Measurements from ENCODE around the gene ZFYVE21.
A peak's percentile ranks its signal among the peaks of the same experiment; 100 is the strongest.

The ZFYVE21 gene

DNA sequence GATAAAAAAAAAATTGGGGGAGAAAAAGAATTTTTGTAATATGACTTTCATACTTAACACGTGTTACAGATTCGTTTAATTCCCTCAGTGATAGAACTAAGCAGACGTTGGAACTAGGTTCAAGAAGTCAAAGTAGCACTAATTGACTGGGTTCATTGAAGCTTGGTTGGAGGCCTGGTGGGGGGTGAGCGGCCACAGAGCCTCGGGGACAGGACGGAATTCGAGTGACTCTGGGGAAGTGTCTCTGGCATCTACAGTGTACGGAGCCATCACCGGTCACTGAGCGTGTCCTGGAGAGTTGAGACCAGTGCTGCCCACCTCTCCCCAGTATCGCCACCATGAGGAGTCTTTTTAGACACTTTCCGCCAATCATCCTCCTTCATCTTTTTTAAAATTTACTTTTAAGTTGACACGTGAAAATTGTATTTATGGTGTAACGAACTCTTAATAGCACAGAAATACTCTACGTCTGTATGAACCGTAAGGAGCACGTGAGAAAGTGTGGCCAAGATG is 1.3 kb downstream of the ZFYVE21 start:
- H3K9me2 ChIP-seq (replicated peaks; ENCODE audit: control insufficient read depth, low read length), result no peaks in the 10 kb centered on the region
- no peak for TF ChIP-seq EZH2phosphoT487 (IDR thresholded peaks at IDR 0.05; ENCODE audit: borderline replicate concordance, low read length)
- TF ChIP-seq, protein P1, sequence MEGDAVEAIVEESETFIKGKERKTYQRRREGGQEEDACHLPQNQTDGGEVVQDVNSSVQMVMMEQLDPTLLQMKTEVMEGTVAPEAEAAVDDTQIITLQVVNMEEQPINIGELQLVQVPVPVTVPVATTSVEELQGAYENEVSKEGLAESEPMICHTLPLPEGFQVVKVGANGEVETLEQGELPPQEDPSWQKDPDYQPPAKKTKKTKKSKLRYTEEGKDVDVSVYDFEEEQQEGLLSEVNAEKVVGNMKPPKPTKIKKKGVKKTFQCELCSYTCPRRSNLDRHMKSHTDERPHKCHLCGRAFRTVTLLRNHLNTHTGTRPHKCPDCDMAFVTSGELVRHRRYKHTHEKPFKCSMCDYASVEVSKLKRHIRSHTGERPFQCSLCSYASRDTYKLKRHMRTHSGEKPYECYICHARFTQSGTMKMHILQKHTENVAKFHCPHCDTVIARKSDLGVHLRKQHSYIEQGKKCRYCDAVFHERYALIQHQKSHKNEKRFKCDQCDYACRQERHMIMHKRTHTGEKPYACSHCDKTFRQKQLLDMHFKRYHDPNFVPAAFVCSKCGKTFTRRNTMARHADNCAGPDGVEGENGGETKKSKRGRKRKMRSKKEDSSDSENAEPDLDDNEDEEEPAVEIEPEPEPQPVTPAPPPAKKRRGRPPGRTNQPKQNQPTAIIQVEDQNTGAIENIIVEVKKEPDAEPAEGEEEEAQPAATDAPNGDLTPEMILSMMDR (IDR thresholded peaks at IDR 0.05; ENCODE audit: low read depth, low read length, poor library complexity, severe bottlenecking), result no peak
- no peaks in the 10 kb centered on the region for H3F3A ChIP-seq (ENCODE audit: control insufficient read depth, insufficient read depth)
- H3K4me2 ChIP-seq (ENCODE audit: low read length), result peak overlapping the region; percentile 85
- H3K79me2 ChIP-seq (ENCODE audit: control insufficient read depth, low read length), result peaks cover 87% of the 10 kb centered on the region
- H3K9me3 ChIP-seq (ENCODE audit: control insufficient read depth, insufficient read depth, low read length), result no peaks in the 10 kb centered on the region
- H3K4me3 ChIP-seq (ENCODE audit: low read length), result peak overlapping the region; percentile 74
- peaks cover 30% of the 10 kb centered on the region for H3K4me1 ChIP-seq (ENCODE audit: control insufficient read depth, low read length)
- no peaks in the 10 kb centered on the region for H3K27me3 ChIP-seq (ENCODE audit: control insufficient read depth, low read length)
- H3K36me3 ChIP-seq (ENCODE audit: control insufficient read depth, low read length), result peaks cover 29% of the 10 kb centered on the region
- no peak overlapping the region for H3K27ac ChIP-seq (ENCODE audit: low read depth, low read length)
- H4K20me1 ChIP-seq (ENCODE audit: control insufficient read depth, insufficient read depth, low read depth, low read length), result peaks cover 5% of the 10 kb centered on the region; the same call in 1 of the 2 replicates

DNA sequence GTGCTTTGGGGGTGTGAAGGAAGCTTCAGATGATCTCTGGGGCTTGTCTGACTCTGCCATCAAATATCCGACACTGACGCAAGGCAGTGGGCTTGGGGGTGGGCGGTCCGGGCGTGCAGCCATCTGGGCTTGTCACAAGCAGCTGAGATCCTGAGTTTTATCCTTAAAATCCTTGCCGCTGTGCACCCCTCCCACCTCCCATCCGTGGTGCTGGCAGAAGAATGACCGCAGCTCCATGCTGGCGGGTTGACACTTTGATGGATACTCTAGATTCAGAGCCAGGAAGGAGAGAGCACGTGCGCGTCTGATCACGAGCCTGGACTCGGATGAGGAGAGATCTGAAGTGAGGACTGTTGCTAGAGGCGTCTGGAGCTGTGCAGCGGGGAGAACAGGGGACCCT is 3.0 kb downstream of the ZFYVE21 start:
- Histone ChIP-seq H3F3A (ENCODE audit: control insufficient read depth, insufficient read depth) (no peaks in the 10 kb centered on the region), H3K79me2 (ENCODE audit: control insufficient read depth, low read length) (peaks cover 75% of the 10 kb centered on the region), H3K36me3 (ENCODE audit: control insufficient read depth, low read length) (peaks cover 13% of the 10 kb centered on the region), H3K9me2 (replicated peaks; ENCODE audit: control insufficient read depth, low read length) (no peaks in the 10 kb centered on the region), H3K4me2 (ENCODE audit: low read length) (peak overlapping the region; percentile 27), H3K4me3 (ENCODE audit: low read length) (no peak overlapping the region), H3K4me1 (ENCODE audit: control insufficient read depth, low read length) (peaks cover 25% of the 10 kb centered on the region), H3K27ac (ENCODE audit: low read depth, low read length) (no peak overlapping the region), H4K20me1 (ENCODE audit: control insufficient read depth, insufficient read depth, low read depth, low read length) (peaks cover 5% of the 10 kb centered on the region; the same call in 1 of the 2 replicates), H3K9me3 (ENCODE audit: control insufficient read depth, insufficient read depth, low read length) (no peaks in the 10 kb centered on the region), H3K27me3 (ENCODE audit: control insufficient read depth, low read length) (no peaks in the 10 kb centered on the region)
- no peak for TF ChIP-seq EZH2phosphoT487 (IDR thresholded peaks at IDR 0.05; ENCODE audit: borderline replicate concordance, low read length)
- TF ChIP-seq, protein P1 (IDR thresholded peaks at IDR 0.05; ENCODE audit: low read depth, low read length, poor library complexity, severe bottlenecking), result no peak

DNA sequence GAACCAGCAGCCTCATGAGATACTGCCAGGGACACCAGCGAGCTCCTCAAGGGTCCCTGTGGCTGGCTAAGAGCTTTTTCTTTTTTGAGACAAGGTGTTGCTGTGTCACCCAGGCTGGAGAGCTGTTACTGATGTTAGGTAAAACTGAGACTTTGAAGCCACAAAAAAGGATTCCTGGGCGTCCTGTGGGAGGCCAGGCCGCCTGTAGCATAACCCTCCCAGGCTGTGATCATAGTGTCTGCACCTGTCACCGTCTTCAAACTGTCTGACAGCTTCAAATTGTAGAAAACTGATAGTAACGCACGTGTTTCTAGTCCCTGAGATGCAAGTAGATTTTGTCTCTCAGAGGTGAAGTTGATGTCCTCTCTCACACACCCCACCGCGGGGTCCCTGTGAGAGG is 4.1 kb downstream of the ZFYVE21 start:
- Histone ChIP-seq H3F3A (ENCODE audit: control insufficient read depth, insufficient read depth) (no peaks in the 10 kb centered on the region), H3K36me3 (ENCODE audit: control insufficient read depth, low read length) (peaks cover 4% of the 10 kb centered on the region), H3K79me2 (ENCODE audit: control insufficient read depth, low read length) (peaks cover 69% of the 10 kb centered on the region), H3K27me3 (ENCODE audit: control insufficient read depth, low read length) (no peaks in the 10 kb centered on the region), H3K4me3 (ENCODE audit: low read length) (no peak overlapping the region), H3K4me1 (ENCODE audit: control insufficient read depth, low read length) (peaks cover 17% of the 10 kb centered on the region), H4K20me1 (ENCODE audit: control insufficient read depth, insufficient read depth, low read depth, low read length) (peaks cover 5% of the 10 kb centered on the region; the same call in 1 of the 2 replicates), H3K27ac (ENCODE audit: low read depth, low read length) (no peak overlapping the region), H3K4me2 (ENCODE audit: low read length) (no peak overlapping the region), H3K9me2 (replicated peaks; ENCODE audit: control insufficient read depth, low read length) (no peaks in the 10 kb centered on the region), H3K9me3 (ENCODE audit: control insufficient read depth, insufficient read depth, low read length) (no peaks in the 10 kb centered on the region)
- TF ChIP-seq, protein P1 (IDR thresholded peaks at IDR 0.05; ENCODE audit: low read depth, low read length, poor library complexity, severe bottlenecking), result no peak

All from DOHH2 (cell line).